Right cardiac atrium (tissue), 5 donors: ENCODE measurements around the gene ADGRB2. TPM values are rescaled to one million over a fixed set of nuclear protein-coding genes. Genes with fewer than 3 reads are reported as not detected.

Experiments
- ATAC-seq, 2 donors: fragments of 200-7000 bp; cut with Tn5 transposase; one replicate each; pipeline versions ENCODE4 v1.8.0 to v1.9.1; 2020; ENCODE audit warnings: moderate library complexity in 2 of 2, mild to moderate bottlenecking in 1 of 2
- DNase-seq, 3 donors: peaks; one replicate each; pipeline ENCODE4 v3.0.0-alpha.2; 2020
- H3K27ac ChIP-seq: one replicate; pipeline ENCODE4 v1.5.1; 2013; ENCODE audit warnings: mild to moderate bottlenecking, low read length, control low read depth, moderate library complexity
- H3K27me3 ChIP-seq: one replicate; pipeline ENCODE4 v1.6.1; 2013; ENCODE audit not compliant: control insufficient read depth, insufficient read depth
- H3K4me1 ChIP-seq: one replicate; pipeline ENCODE4 v1.6.1; 2013; ENCODE audit warnings: low read length; ENCODE audit not compliant: control insufficient read depth, insufficient read depth
- H3K4me3 ChIP-seq: one replicate; pipeline ENCODE4 v1.5.1; 2013; ENCODE audit warnings: low read length, control low read depth
- H3K9me3 ChIP-seq: one replicate; pipeline ENCODE4 v1.6.1; 2013; ENCODE audit warnings: low read length; ENCODE audit not compliant: control insufficient read depth
- WGBS: extraction: QIAGEN DNeasy Blood & Tissue Kit; methylation state at CpG from one replicate; pipeline ENCODE4 v1.1.7; 2013; 5-methylcytosine and 5-hydroxymethylcytosine counted together
- intact Hi-C, 4 donors: fragments of 100-400 bp; cut with DNase I; formaldehyde crosslinking; loops; one replicate each; pipeline versions ENCODE4 v1.11.0 to v1.14.0; 2022 to 2023
- polyA plus RNA-seq: library from polyadenylated mRNA; stranded (reverse); fragments of 200-250 nt; gene quantifications from one replicate; pipeline ENCODE4 v1.2.3, GENCODE V29; 2013
- total RNA-seq, 4 donors: library from RNA; stranded (reverse); fragmentation: NEBNext Ultra II Directional; extraction: Animal tissue kit (Norgen Biotek cat#: 25700); gene quantifications; one replicate each; pipeline ENCODE4 v1.2.1, GENCODE V29; 2021
- donor health status: healthy with polysubstance abuse.
- donor health status: DM: no; HTN: yes; CAD: no.
- donor health status: DM: no; HTN: no; CAD: no.
- donor health status: DM: no; HTN: yes; CAD: no; lungs with severe emphysema.
- donor health status: DM: yes; HTN: yes; CAD: no.

ADGRB2 gene
- total and polyA plus RNA-seq, 5 donors = 11.8 to 18.2 (median 13.8) TPM

- Histone ChIP-seq H3K4me1 (no peaks in the 10 kb centered on the region), H3K4me3 (no peak overlapping the region), H3K27me3 (no peaks in the 10 kb centered on the region), H3K9me3 (no peaks in the 10 kb centered on the region), H3K27ac (no peak overlapping the region)
- DNase-seq = peak in 2 of 3 donors; percentile 32 to 37
- WGBS = 89% methylated on average over 18 of the region's 18 CpGs
- ATAC-seq = no peak
- intact Hi-C loops = no loop called here
Observed at GRCh38 chr1:31732751-31733289, 31.3 kb downstream of the ADGRB2 start.

GRCh38 chr1:31732343-31732742 lies 31.8 kb downstream of the ADGRB2 start:
- no peaks in the 10 kb centered on the region for H3K9me3 ChIP-seq
- peak in 2 of 3 donors; percentile 7 to 17 for DNase-seq
- intact Hi-C loops = no loop called here
- H3K4me3 ChIP-seq = no peak overlapping the region
- no peak overlapping the region for H3K27ac ChIP-seq
- no peak for ATAC-seq
- no peaks in the 10 kb centered on the region for H3K4me1 ChIP-seq
- no peaks in the 10 kb centered on the region for H3K27me3 ChIP-seq
- WGBS = 74% methylated on average over 6 of the region's 6 CpGs

GRCh38 chr1:31731049-31731565 lies 33.0 kb downstream of the ADGRB2 start:
- ATAC-seq (no peak), DNase-seq (peak in 1 of 3 donors; percentile 3)
- Histone ChIP-seq H3K27ac (no peak overlapping the region), H3K4me3 (no peak overlapping the region), H3K4me1 (no peaks in the 10 kb centered on the region), H3K9me3 (no peaks in the 10 kb centered on the region), H3K27me3 (no peaks in the 10 kb centered on the region)
- intact Hi-C loops = no loop called here
- WGBS = 90% methylated on average over 12 of the region's 12 CpGs

- Histone ChIP-seq H3K27me3 (no peaks in the 10 kb centered on the region), H3K27ac (no peak overlapping the region), H3K9me3 (no peaks in the 10 kb centered on the region), H3K4me1 (no peaks in the 10 kb centered on the region), H3K4me3 (no peak overlapping the region)
- WGBS = 88% methylated on average over 25 of the region's 25 CpGs
- intact Hi-C loops = no loop called here
- DNase-seq = no peak
- no peak for ATAC-seq
Observed at GRCh38 chr1:31730336-31731048, 33.6 kb downstream of the ADGRB2 start.

- no peaks in the 10 kb centered on the region for H3K4me1 ChIP-seq
- DNase-seq (no peak), ATAC-seq (no peak)
- no peak overlapping the region for H3K27ac ChIP-seq
- intact Hi-C loops = no loop called here
- H3K27me3 ChIP-seq = no peaks in the 10 kb centered on the region
- 94% methylated on average over 19 of the region's 19 CpGs for WGBS
- H3K4me3 ChIP-seq = no peak overlapping the region
- H3K9me3 ChIP-seq = no peaks in the 10 kb centered on the region
Observed at GRCh38 chr1:31727849-31728248, 36.3 kb downstream of the ADGRB2 start.

GRCh38 chr1:31727195-31727594 lies 36.9 kb downstream of the ADGRB2 start:
- ATAC-seq (no peak), DNase-seq (no peak)
- intact Hi-C loops = no loop called here
- Histone ChIP-seq H3K4me3 (no peak overlapping the region), H3K9me3 (no peaks in the 10 kb centered on the region), H3K27me3 (no peaks in the 10 kb centered on the region), H3K4me1 (no peaks in the 10 kb centered on the region), H3K27ac (no peak overlapping the region)
- 94% methylated on average over 14 of the region's 14 CpGs for WGBS

GRCh38 chr1:31726715-31727114 lies 37.4 kb downstream of the ADGRB2 start:
- WGBS = 60% methylated on average over 4 of the region's 4 CpGs
- intact Hi-C loops = no loop called here
- H3K9me3 ChIP-seq = no peaks in the 10 kb centered on the region
- H3K27me3 ChIP-seq = no peaks in the 10 kb centered on the region
- no peaks in the 10 kb centered on the region for H3K4me1 ChIP-seq
- DNase-seq (no peak), ATAC-seq (no peak)
- H3K27ac ChIP-seq = no peak overlapping the region
- H3K4me3 ChIP-seq = no peak overlapping the region

GRCh38 chr1:31725777-31726535 lies 38.2 kb downstream of the ADGRB2 start:
- DNase-seq (peak in 2 of 3 donors; percentile 45 to 54), ATAC-seq (no peak)

GRCh38 chr1:31725134-31725533 lies 39.0 kb downstream of the ADGRB2 start:
- Histone ChIP-seq H3K9me3 (no peaks in the 10 kb centered on the region), H3K4me1 (no peaks in the 10 kb centered on the region), H3K27ac (no peak overlapping the region), H3K4me3 (no peak overlapping the region), H3K27me3 (no peaks in the 10 kb centered on the region)
- intact Hi-C loops = no loop called here
- WGBS = 78% methylated on average over 10 of the region's 10 CpGs
- ATAC-seq = no peak
- peak in 1 of 3 donors; percentile 25 for DNase-seq

More at GRCh38 chr1:31725777-31726535, 38.2 kb downstream of the ADGRB2 start:
- H3K9me3 ChIP-seq = no peaks in the 10 kb centered on the region
- intact Hi-C loops = no loop called here
- H3K27me3 ChIP-seq = no peaks in the 10 kb centered on the region
- H3K4me1 ChIP-seq = no peaks in the 10 kb centered on the region
- 83% methylated on average over 12 of the region's 12 CpGs for WGBS
- no peak overlapping the region for H3K27ac ChIP-seq
- no peak overlapping the region for H3K4me3 ChIP-seq

GRCh38 chr1:31723828-31724359 lies 40.2 kb downstream of the ADGRB2 start:
- Histone ChIP-seq H3K27me3 (no peaks in the 10 kb centered on the region), H3K27ac (no peak overlapping the region), H3K9me3 (no peaks in the 10 kb centered on the region), H3K4me1 (no peaks in the 10 kb centered on the region), H3K4me3 (no peak overlapping the region)
- intact Hi-C loops = no loop called here
- DNase-seq (peak; percentile 74 to 88 (median 83)), ATAC-seq (no peak)
- 30% methylated on average over 5 of the region's 5 CpGs for WGBS
